NCI-H2107 (cell line): ENCODE data around the gene SLC44A2.

ENCODE experiments used
- DNase-seq: peaks from one replicate; lab custom pipeline; 2025; lab: John Stamatoyannopoulos, UW

SLC44A2 gene

GRCh38 chr19:10625003-10625761 lies at the start of gene SLC44A2:
Gene SLC44A2 (plus strand): TSS chr19:10625553. CDS start chr19:10625634, 81 bp downstream.
- no peak for DNase-seq

- DNase-seq, result no peak
Observed at GRCh38 chr19:10577951-10578350, 47.4 kb upstream of the SLC44A2 start.

- peak; percentile 87 for DNase-seq
Observed at GRCh38 chr19:10580979-10581631, 44.2 kb upstream of the SLC44A2 start.

- no peak for DNase-seq
Observed at GRCh38 chr19:10582091-10582490, 43.3 kb upstream of the SLC44A2 start.

- DNase-seq, result no peak
Observed at GRCh38 chr19:10583036-10583776, 42.1 kb upstream of the SLC44A2 start.

GRCh38 chr19:10586396-10586795 lies 39.0 kb upstream of the SLC44A2 start:
- no peak for DNase-seq

- no peak for DNase-seq
Observed at GRCh38 chr19:10587022-10587838, 38.1 kb upstream of the SLC44A2 start, which contains the start of gene AP1M2. Gene AP1M2 (minus strand): TSS chr19:10587312. CDS start chr19:10587231, 81 bp downstream.

- DNase-seq, result no peak
Observed at GRCh38 chr19:10587839-10588150, 37.6 kb upstream of the SLC44A2 start.

GRCh38 chr19:10593148-10593547 lies 32.2 kb upstream of the SLC44A2 start:
- no peak for DNase-seq

GRCh38 chr19:10593820-10594637 lies 31.3 kb upstream of the SLC44A2 start:
- no peak for DNase-seq

GRCh38 chr19:10600149-10600548 lies 25.2 kb upstream of the SLC44A2 start:
- no peak for DNase-seq

GRCh38 chr19:10601999-10602329 lies 23.4 kb upstream of the SLC44A2 start:
- no peak for DNase-seq

- DNase-seq, result peak; percentile 58
Observed at GRCh38 chr19:10602330-10603083, 22.8 kb upstream of the SLC44A2 start.

- DNase-seq, result no peak
Observed at GRCh38 chr19:10603084-10603872, 22.1 kb upstream of the SLC44A2 start.

GRCh38 chr19:10603873-10604459 lies 21.4 kb upstream of the SLC44A2 start:
- DNase-seq, result no peak

- DNase-seq, result no peak
Observed at GRCh38 chr19:10604460-10604980, 20.8 kb upstream of the SLC44A2 start.

GRCh38 chr19:10611907-10612306 lies 13.4 kb upstream of the SLC44A2 start:
- no peak for DNase-seq

- DNase-seq, result no peak
Observed at GRCh38 chr19:10612499-10613119, 12.7 kb upstream of the SLC44A2 start.
